HG02798 (cell line): ENCODE results near the gene IL9.

ENCODE experiments used
- ATAC-seq: cut with Tn5 transposase; IDR thresholded peaks from one replicate; pipeline ENCODE4 v1.9.1; 2021; ENCODE audit warnings: mild to moderate bottlenecking; ENCODE audit not compliant: unreplicated experiment, poor library complexity

Gene IL9

DNA sequence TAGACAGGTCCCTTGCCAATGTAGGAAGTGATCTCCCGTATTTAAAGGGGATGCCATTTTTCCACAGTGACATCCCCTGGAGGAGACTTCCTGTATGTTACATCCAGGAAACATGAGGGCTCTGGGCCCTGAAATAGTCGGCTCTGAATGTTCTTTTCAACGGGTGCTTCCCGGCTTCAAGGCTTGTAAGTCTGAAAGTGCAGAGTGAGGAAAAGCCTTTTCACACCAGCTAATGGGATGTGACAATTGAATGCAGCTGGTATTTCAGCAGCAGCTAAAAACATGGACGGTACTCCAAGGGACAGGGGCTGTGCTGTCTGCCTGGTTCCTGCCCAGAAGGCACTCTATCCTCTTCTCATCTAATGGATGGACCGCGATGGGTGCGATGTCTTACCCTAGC, 1.4 kb downstream of the IL9 start:
- no peak for ATAC-seq

DNA sequence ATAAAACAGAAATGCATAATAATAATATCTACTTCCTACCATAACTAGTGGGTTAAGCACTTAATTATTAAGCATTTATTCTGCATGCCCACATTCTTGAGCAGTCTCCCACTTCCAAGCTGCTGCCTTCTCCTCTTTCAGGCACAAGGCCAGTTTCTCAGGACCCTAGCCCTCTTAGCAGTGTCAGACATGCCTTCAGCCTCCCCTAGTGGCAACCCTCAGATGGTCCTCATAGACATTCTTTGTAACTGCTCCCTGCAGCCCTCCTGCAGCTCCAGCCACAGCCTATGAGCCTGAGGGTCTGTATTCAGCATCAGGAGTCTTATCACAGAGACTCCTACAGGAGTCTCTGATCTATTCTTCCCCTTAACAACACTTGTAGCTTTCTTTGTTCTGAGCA, 3.9 kb downstream of the IL9 start:
- no peak for ATAC-seq

DNA sequence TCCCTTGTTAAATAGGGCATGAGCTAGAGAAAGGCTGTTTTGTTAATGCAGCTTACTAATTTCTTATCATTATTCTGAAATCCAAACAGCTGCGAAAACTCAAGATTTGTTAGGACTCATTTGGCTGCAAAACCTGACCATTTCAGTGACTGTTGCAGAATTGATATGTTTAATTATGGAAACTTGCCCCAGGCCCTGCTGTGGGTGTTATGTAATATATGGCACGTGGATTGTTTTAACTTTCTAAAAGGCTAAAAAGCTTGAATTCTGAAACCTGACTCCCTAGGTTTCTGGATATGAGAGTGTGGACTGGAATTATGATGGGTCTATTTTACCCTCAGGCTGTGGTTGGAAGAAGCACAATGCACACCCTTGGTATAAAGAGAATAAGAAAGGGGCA, 4.4 kb downstream of the IL9 start:
- ATAC-seq, result no peak

GRCh38 chr5:135890867-135891266, 4.8 kb downstream of the IL9 start:
- peak; percentile 69 for ATAC-seq

GRCh38 chr5:135890296-135890695, 5.3 kb downstream of the IL9 start:
- no peak for ATAC-seq

GRCh38 chr5:135887881-135888614, 7.6 kb downstream of the IL9 start:
- ATAC-seq, result no peak

- ATAC-seq, result peak; percentile 87
Measured at GRCh38 chr5:135887447-135887864, 8.2 kb downstream of the IL9 start.

DNA sequence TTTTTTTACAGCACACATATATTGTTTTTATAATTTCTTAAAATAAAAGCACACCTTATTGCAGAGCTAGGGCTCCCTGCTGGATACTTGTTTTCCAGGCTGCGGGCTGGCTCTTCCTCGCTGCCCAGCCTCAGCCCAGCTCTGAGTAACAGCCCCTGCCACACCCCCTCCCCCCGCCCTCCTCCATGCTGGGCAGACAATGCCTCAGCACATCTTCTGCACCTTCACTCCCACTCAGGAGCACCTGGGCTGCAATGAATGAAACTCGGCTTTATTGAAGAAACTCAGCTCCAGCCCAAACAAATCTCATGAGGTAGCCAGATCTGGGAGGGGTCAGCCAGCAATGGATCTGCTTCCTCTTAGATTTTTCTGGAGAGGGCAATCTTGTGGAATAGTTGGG, 9.5 kb downstream of the IL9 start:
- no peak for ATAC-seq

DNA sequence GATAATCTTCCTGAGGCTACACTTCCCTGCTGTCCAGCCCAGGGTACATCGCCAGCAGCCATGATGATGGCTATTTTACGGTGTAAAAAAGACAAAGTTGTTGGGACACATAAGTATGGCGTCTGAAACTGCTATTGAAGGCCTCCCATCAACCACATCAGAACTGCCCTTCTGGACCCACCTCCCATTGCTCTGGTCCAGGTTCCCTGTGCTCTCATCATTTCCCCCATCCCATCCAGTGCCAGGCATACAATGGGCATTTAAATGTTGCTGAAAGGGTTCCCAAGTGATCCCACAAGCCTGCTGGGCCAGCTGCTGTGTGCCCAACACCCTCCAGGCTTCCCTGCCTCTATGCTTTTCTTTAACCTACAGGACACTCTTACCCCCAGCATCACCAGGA, 10.6 kb downstream of the IL9 start:
- ATAC-seq, result no peak

DNA sequence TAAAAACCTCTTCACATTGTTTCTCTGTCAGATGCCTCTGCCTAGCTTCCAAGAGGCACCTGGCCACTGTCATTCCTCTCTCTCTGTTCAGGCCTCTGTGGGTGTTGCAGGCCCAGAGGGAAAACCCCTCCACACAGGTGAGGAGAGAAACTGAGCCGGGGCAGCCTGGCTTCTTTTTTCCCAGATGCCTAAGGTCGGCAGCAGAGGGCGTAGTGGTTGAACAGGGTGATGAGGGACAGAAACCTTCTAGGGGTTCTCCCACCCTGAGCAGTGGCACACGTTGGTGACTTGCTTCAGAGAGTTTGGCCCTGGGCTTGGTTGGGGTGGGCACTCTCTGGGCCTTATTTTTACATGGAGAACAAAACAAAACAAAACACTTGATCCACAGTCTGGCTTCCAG, 12.2 kb downstream of the IL9 start:
- ATAC-seq, result no peak

GRCh38 chr5:135883026-135883425, 12.6 kb downstream of the IL9 start:
- ATAC-seq, result no peak

- ATAC-seq, result no peak
Measured at GRCh38 chr5:135881819-135882218, 13.8 kb downstream of the IL9 start.

GRCh38 chr5:135881244-135881643, 14.4 kb downstream of the IL9 start:
- no peak for ATAC-seq

GRCh38 chr5:135880801-135881200, 14.8 kb downstream of the IL9 start:
- no peak for ATAC-seq

GRCh38 chr5:135880278-135880677, 15.4 kb downstream of the IL9 start:
- ATAC-seq, result no peak

DNA sequence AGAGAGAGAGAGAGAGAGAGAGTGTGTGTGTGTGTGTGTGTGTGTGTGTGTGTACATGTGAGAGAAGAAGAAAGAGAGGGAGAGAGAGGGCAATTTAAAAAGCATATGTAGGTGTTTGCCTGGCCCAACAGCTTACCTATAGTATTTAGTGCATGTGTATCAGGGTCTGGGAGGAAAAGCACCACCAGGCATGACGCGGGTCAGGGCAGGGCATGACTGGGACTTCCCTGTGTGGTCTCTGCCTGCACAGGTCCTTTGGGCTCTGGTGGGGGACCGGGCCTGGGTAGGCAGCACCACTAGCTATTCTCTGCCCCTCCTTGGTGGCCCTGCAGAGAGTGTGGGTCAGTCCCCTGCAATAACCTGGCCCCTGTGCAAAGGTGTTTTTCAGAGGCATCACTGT, 16.1 kb downstream of the IL9 start:
- ATAC-seq, result no peak

- no peak for ATAC-seq
Measured at GRCh38 chr5:135878156-135878620, 17.5 kb downstream of the IL9 start.

DNA sequence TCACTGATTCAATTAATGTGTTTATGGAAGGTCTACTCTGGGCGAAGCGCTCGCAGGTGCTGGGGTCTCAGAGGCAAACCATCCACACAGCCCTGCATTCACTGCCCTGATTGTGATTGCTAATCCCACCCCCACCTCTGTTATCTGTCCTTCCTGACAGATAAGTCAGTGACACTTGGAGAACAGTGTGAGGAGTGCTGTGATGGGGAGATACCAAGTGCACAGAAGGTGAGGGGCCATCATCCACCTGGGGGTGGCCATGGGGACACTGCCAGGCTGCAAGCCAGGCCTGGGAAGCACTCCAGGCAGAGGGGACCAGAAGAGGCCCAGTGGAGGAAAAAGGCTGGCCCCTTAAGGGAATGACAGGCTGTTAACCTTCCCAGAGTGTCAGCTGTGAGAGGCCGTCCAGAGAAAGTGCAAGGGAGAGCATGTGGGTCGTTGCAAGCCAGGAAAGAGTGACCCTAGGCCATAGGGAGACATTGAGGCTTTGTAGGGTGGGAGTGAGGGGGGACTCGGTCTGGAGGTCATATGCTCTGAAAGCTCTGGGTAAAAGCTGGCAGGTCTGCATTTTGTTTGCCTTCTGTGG, 18.0 kb downstream of the IL9 start:
- no peak for ATAC-seq

DNA sequence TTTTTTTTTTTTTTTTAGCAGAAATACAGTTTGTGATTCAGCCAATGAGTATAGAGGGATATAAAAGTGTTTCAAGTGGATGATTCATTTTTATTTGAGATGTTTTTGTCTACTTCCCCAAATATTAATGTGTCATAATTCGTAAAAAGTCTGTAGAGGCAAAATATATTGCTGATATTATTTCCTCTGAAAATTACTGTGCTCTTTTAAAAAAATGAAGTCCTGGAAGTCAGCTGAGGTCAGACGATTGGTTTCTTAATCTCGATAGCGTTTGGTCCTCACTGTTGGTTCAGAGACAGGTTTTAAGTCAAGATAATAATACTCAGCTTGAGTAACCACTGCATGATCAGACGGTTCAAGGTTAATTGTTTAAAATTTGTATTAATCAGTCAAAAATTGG, 19.5 kb downstream of the IL9 start:
- no peak for ATAC-seq

GRCh38 chr5:135875567-135875966, 20.1 kb downstream of the IL9 start:
- no peak for ATAC-seq

GRCh38 chr5:135874461-135874860, 21.2 kb downstream of the IL9 start:
- no peak for ATAC-seq

DNA sequence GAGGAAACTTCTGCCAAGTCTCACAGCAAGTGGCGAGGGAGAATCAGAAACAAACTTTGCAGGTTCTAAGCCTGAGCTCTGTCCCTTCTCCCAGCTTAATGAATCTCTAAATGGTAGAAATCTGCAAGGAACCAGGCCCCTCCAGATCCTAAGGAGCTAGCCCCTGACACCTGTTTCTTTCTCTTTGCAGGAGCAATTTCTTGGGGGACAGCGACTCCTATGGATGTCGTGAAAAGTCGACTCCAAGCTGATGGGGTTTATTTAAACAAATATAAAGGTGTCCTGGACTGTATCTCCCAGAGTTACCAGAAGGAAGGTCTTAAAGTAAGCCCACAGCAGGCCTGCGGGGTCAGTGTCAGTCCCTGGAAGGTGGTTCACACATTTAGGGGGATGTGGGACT, 21.8 kb downstream of the IL9 start:
- no peak for ATAC-seq
